ENCODE results near the gene ZNF784. TPM values are rescaled to one million over a fixed set of nuclear protein-coding genes. Genes with fewer than 3 reads are reported as not detected.
"Not testable (repeated sequence)": the region's sequence is repeated elsewhere in the genome, so short reads cannot be mapped to it uniquely, and the experiment has no call there.

The ZNF784 gene
- total and polyA plus RNA-seq, 5 experiments from 2014 or later: 0.64 to 9.2 (median 1.4) TPM

DNA sequence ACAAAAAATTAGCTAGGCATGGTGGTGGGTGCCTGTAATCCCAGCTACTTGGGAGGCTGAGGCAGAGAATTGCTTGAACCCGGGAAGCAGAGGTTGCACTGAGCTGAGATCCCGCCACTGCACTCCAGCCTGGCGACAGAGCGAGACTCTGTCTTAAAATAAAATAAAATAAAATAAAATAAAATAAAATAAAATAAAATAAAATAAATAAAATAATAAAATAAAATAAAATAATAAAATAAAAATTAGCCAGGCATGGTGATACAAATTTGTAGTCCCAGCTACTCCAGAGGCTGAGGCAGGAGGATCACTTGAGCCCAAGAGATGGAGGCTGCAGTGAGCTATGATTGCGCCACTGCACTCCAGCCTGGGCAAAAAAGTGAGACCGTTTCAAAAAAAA, 50.4 kb downstream of the ZNF784 start:
- not testable (repeated sequence) for ATAC-seq, H3K4me3 Mint-ChIP-seq, H3K9me3 Mint-ChIP-seq, H3K4me1 Mint-ChIP-seq, H3K27ac Mint-ChIP-seq, DNase-seq, H3K27me3 Mint-ChIP-seq
- peaks cover 3 to 10% (median 9%) of the 10 kb centered on the region in 3 donors for H3K36me3 Mint-ChIP-seq
- POLR2A ChIA-PET: interaction anchor here (0.7 to 1.8 kb wide), 4 partner anchors 12 to 304 kb away, joined by 3 to 4 read pairs (median 3); no protein-coding TSS in a partner anchor

Other genes starting within 250 kb of the ZNF784 start
- not detected for gene TMEM190, start 247.7 kb downstream of the ZNF784 start, total RNA-seq
- not detected for gene TMEM190, start 247.7 kb downstream of the ZNF784 start, polyA plus RNA-seq
- gene TMEM238, start 240.3 kb downstream of the ZNF784 start, total RNA-seq: 10 to 100 TPM in 1 of 2 experiments, 1 to 10 TPM in 1; 10.0 to 10.2 TPM
- gene TMEM238, start 240.3 kb downstream of the ZNF784 start, polyA plus RNA-seq: 1 to 10 TPM; 1.1 to 1.5 (median 1.3) TPM
- 1,000 to 10,000 TPM; 2,967 to 2,995 TPM for gene RPL28, start 238.6 kb downstream of the ZNF784 start, total RNA-seq
- 1,000 to 10,000 TPM in 1 of 3 donors, 100 to 1,000 TPM in 2; 559 to 1,017 (median 787) TPM for gene RPL28, start 238.6 kb downstream of the ZNF784 start, polyA plus RNA-seq
- gene UBE2S, start 216.8 kb downstream of the ZNF784 start, total RNA-seq: 10 to 100 TPM; 18.1 to 20.2 TPM
- 10 to 100 TPM; 18.6 to 25.8 (median 24.5) TPM for gene UBE2S, start 216.8 kb downstream of the ZNF784 start, polyA plus RNA-seq
- gene SHISA7, start 181.3 kb downstream of the ZNF784 start, total RNA-seq: not detected
- not detected for gene SHISA7, start 181.3 kb downstream of the ZNF784 start, polyA plus RNA-seq
- gene ISOC2, start 162.9 kb downstream of the ZNF784 start, total RNA-seq: 10 to 100 TPM; 10.5 to 11.0 TPM
- 10 to 100 TPM; 30.5 to 35.6 (median 34.2) TPM for gene ISOC2, start 162.9 kb downstream of the ZNF784 start, polyA plus RNA-seq
- not detected for gene C19orf85, start 159.8 kb downstream of the ZNF784 start, total RNA-seq
- gene C19orf85, start 159.8 kb downstream of the ZNF784 start, polyA plus RNA-seq: not detected
- gene ZNF628, start 147.9 kb downstream of the ZNF784 start, total RNA-seq: 10 to 100 TPM; 13.2 to 15.6 TPM
- under 1 TPM; 0.26 to 0.42 (median 0.32) TPM for gene ZNF628, start 147.9 kb downstream of the ZNF784 start, polyA plus RNA-seq
- gene NAT14, start 139.4 kb downstream of the ZNF784 start, total RNA-seq: 10 to 100 TPM in 1 of 2 experiments, 1 to 10 TPM in 1; 8.0 to 10.4 TPM
- 1 to 10 TPM; 4.1 to 8.8 (median 7.7) TPM for gene NAT14, start 139.4 kb downstream of the ZNF784 start, polyA plus RNA-seq
- 1 to 10 TPM; 1.3 to 1.4 TPM for gene SSC5D, start 136.1 kb downstream of the ZNF784 start, total RNA-seq
- under 1 TPM in 2 of 3 donors, not detected in 1; 0.02 to 0.11 TPM for gene SSC5D, start 136.1 kb downstream of the ZNF784 start, polyA plus RNA-seq
- gene SBK2, start 87.4 kb downstream of the ZNF784 start, total RNA-seq: not detected
- gene SBK2, start 87.4 kb downstream of the ZNF784 start, polyA plus RNA-seq: not detected
- not detected for gene SBK3, start 79.0 kb downstream of the ZNF784 start, total RNA-seq
- not detected for gene SBK3, start 79.0 kb downstream of the ZNF784 start, polyA plus RNA-seq
- gene ZNF579, start 43.7 kb downstream of the ZNF784 start, total RNA-seq: 10 to 100 TPM in 1 of 2 experiments, 1 to 10 TPM in 1; 9.8 to 10.2 TPM
- under 1 TPM; 0.16 to 0.39 (median 0.20) TPM for gene ZNF579, start 43.7 kb downstream of the ZNF784 start, polyA plus RNA-seq
- gene FIZ1, start 25.0 kb downstream of the ZNF784 start, total RNA-seq: 10 to 100 TPM; 19.0 to 22.0 TPM
- 1 to 10 TPM; 2.8 to 5.4 (median 3.4) TPM for gene FIZ1, start 25.0 kb downstream of the ZNF784 start, polyA plus RNA-seq
- gene ZNF524, start 24.3 kb downstream of the ZNF784 start, total RNA-seq: 10 to 100 TPM; 19.1 to 20.7 TPM
- 10 to 100 TPM; 21.5 to 31.6 (median 23.6) TPM for gene ZNF524, start 24.3 kb downstream of the ZNF784 start, polyA plus RNA-seq
- gene ZNF865, start 18.9 kb downstream of the ZNF784 start, total RNA-seq: 10 to 100 TPM; 21.6 to 24.4 TPM
- gene ZNF865, start 18.9 kb downstream of the ZNF784 start, polyA plus RNA-seq: under 1 TPM in 2 of 3 donors, not detected in 1; 0.22 to 0.33 TPM
- 100 to 1,000 TPM; 110 to 111 TPM for gene ZNF580, start 16.4 kb upstream of the ZNF784 start, total RNA-seq
- 10 to 100 TPM; 15.3 to 21.7 (median 20.3) TPM for gene ZNF580, start 16.4 kb upstream of the ZNF784 start, polyA plus RNA-seq
- 10 to 100 TPM; 33.8 to 36.3 TPM for gene ZNF581, start 19.1 kb upstream of the ZNF784 start, total RNA-seq
- gene ZNF581, start 19.1 kb upstream of the ZNF784 start, polyA plus RNA-seq: 10 to 100 TPM; 21.2 to 35.9 (median 34.9) TPM
- 1 to 10 TPM; 5.3 to 8.3 TPM for gene CCDC106, start 23.6 kb upstream of the ZNF784 start, total RNA-seq
- 1 to 10 TPM; 2.6 to 4.4 (median 4.3) TPM for gene CCDC106, start 23.6 kb upstream of the ZNF784 start, polyA plus RNA-seq
- 100 to 1,000 TPM; 284 to 289 TPM for gene U2AF2, start 30.5 kb upstream of the ZNF784 start, total RNA-seq
- 10 to 100 TPM in 1 of 3 donors, 1 to 10 TPM in 2; 6.6 to 10.6 (median 8.1) TPM for gene U2AF2, start 30.5 kb upstream of the ZNF784 start, polyA plus RNA-seq
- gene EPN1, start 50.7 kb upstream of the ZNF784 start, total RNA-seq: 10 to 100 TPM; 49.5 to 52.2 TPM
- 10 to 100 TPM in 1 of 3 donors, 1 to 10 TPM in 2; 5.5 to 15.8 (median 7.5) TPM for gene EPN1, start 50.7 kb upstream of the ZNF784 start, polyA plus RNA-seq
- gene NLRP9, start 113.8 kb upstream of the ZNF784 start, total RNA-seq: not detected
- not detected for gene NLRP9, start 113.8 kb upstream of the ZNF784 start, polyA plus RNA-seq
- gene RFPL4A, start 134.5 kb upstream of the ZNF784 start, total RNA-seq: not detected
- gene RFPL4A, start 134.5 kb upstream of the ZNF784 start, polyA plus RNA-seq: not detected
- not detected for gene RFPL4AL1, start 144.6 kb upstream of the ZNF784 start, total RNA-seq
- gene RFPL4AL1, start 144.6 kb upstream of the ZNF784 start, polyA plus RNA-seq: not detected
- gene NLRP11, start 207.4 kb upstream of the ZNF784 start, total RNA-seq: not detected
- not detected for gene NLRP11, start 207.4 kb upstream of the ZNF784 start, polyA plus RNA-seq
- gene NLRP4, start 212.0 kb upstream of the ZNF784 start, total RNA-seq: not detected
- not detected for gene NLRP4, start 212.0 kb upstream of the ZNF784 start, polyA plus RNA-seq